ENCODE data around the gene SEMA3B. TPM values are rescaled to one million over a fixed set of nuclear protein-coding genes. Genes with fewer than 3 reads are reported as not detected.

Gene SEMA3B
- total RNA-seq, 1 experiment from 2014 or later, result 0.43 TPM

- H3K27ac ChIP-seq (ENCODE audit: low read depth, low read length, poor library complexity, severe bottlenecking), result no peak overlapping the region
- no peak for DNase-seq (ENCODE audit: low spot score)
- no TSS peak for BruUV-seq (replicated peaks)
- no peak for TF ChIP-seq CTCF (conservative IDR thresholded peaks at IDR 0.05; ENCODE audit: low read depth, low read length)
- no peak for TF ChIP-seq EZH2 (IDR thresholded peaks at IDR 0.05; ENCODE audit: borderline replicate concordance, low read depth, low read length, poor library complexity, severe bottlenecking)
- no peaks in the 10 kb centered on the region for H3K9me3 ChIP-seq (ENCODE audit: low read depth, low read length, poor library complexity, severe bottlenecking)
- POLR2A ChIA-PET (ENCODE audit: low non-redundant PET), result no interaction called here
- H3K4me3 ChIP-seq (ENCODE audit: low read depth, low read length, poor library complexity, severe bottlenecking), result no peak overlapping the region
- intact Hi-C loops (cut with micrococcal nuclease; ENCODE audit: unreplicated experiment), result loop anchor here (1.0 kb wide), 2 partner anchors 46 to 81 kb away; no protein-coding TSS in a partner anchor
- H3K36me3 ChIP-seq (ENCODE audit: insufficient read depth, low read length, poor library complexity, severe bottlenecking), result no peaks in the 10 kb centered on the region
- H3K4me1 ChIP-seq (ENCODE audit: insufficient read depth, low read length, poor library complexity, severe bottlenecking), result no peaks in the 10 kb centered on the region
- H3K27me3 ChIP-seq (replicated peaks; ENCODE audit: insufficient read depth, low read depth, low read length, poor library complexity), result peaks cover 4% of the 10 kb centered on the region
- CTCF ChIA-PET, result interaction anchor here (0.6 kb wide), 1 partner anchor 340 kb away, joined by 3 read pairs; no protein-coding TSS in a partner anchor
Observed at GRCh38 chr3:50273689-50274065, 4.7 kb downstream of the SEMA3B start.

GRCh38 chr3:50274371-50275104 lies 5.6 kb downstream of the SEMA3B start:
- Histone ChIP-seq H3K4me3 (ENCODE audit: low read depth, low read length, poor library complexity, severe bottlenecking) (no peak overlapping the region), H3K36me3 (ENCODE audit: insufficient read depth, low read length, poor library complexity, severe bottlenecking) (no peaks in the 10 kb centered on the region), H3K4me1 (ENCODE audit: insufficient read depth, low read length, poor library complexity, severe bottlenecking) (no peaks in the 10 kb centered on the region), H3K27ac (ENCODE audit: low read depth, low read length, poor library complexity, severe bottlenecking) (no peak overlapping the region), H3K9me3 (ENCODE audit: low read depth, low read length, poor library complexity, severe bottlenecking) (no peaks in the 10 kb centered on the region), H3K27me3 (replicated peaks; ENCODE audit: insufficient read depth, low read depth, low read length, poor library complexity) (peaks cover 4% of the 10 kb centered on the region)
- POLR2A ChIA-PET (ENCODE audit: low non-redundant PET), result no interaction called here
- DNase-seq (ENCODE audit: low spot score), result peak; percentile 60
- CTCF ChIA-PET, result interaction anchor here (0.6 to 0.7 kb wide), 2 partner anchors 127 to 1319 kb away, joined by 7 to 8 read pairs; no protein-coding TSS in a partner anchor
- intact Hi-C loops (cut with micrococcal nuclease; ENCODE audit: unreplicated experiment), result no loop called here
- no TSS peak for BruUV-seq (replicated peaks)
- TF ChIP-seq EZH2 (IDR thresholded peaks at IDR 0.05; ENCODE audit: borderline replicate concordance, low read depth, low read length, poor library complexity, severe bottlenecking) (no peak), CTCF (conservative IDR thresholded peaks at IDR 0.05; ENCODE audit: low read depth, low read length) (peak; percentile 81)

- H3K4me3 ChIP-seq (ENCODE audit: low read depth, low read length, poor library complexity, severe bottlenecking), result no peak overlapping the region
- H3K27me3 ChIP-seq (replicated peaks; ENCODE audit: insufficient read depth, low read depth, low read length, poor library complexity), result peaks cover 4% of the 10 kb centered on the region
- DNase-seq (ENCODE audit: low spot score), result no peak
- CTCF ChIA-PET, result interaction anchor here (0.6 to 0.7 kb wide), 2 partner anchors 128 to 1318 kb away, joined by 7 to 8 read pairs; no protein-coding TSS in a partner anchor
- H3K27ac ChIP-seq (ENCODE audit: low read depth, low read length, poor library complexity, severe bottlenecking), result no peak overlapping the region
- no peaks in the 10 kb centered on the region for H3K36me3 ChIP-seq (ENCODE audit: insufficient read depth, low read length, poor library complexity, severe bottlenecking)
- intact Hi-C loops (cut with micrococcal nuclease; ENCODE audit: unreplicated experiment), result no loop called here
- no peaks in the 10 kb centered on the region for H3K9me3 ChIP-seq (ENCODE audit: low read depth, low read length, poor library complexity, severe bottlenecking)
- POLR2A ChIA-PET (ENCODE audit: low non-redundant PET), result no interaction called here
- TF ChIP-seq EZH2 (IDR thresholded peaks at IDR 0.05; ENCODE audit: borderline replicate concordance, low read depth, low read length, poor library complexity, severe bottlenecking) (no peak), CTCF (conservative IDR thresholded peaks at IDR 0.05; ENCODE audit: low read depth, low read length) (no peak)
- BruUV-seq (replicated peaks), result no TSS peak
- H3K4me1 ChIP-seq (ENCODE audit: insufficient read depth, low read length, poor library complexity, severe bottlenecking), result no peaks in the 10 kb centered on the region
Observed at GRCh38 chr3:50275141-50275995, 6.4 kb downstream of the SEMA3B start.
